ENCODE measurements around the gene BRI3BP.

BRI3BP gene

GRCh38 chr12:124993626-124994436 is at the start of gene BRI3BP:
Gene BRI3BP (plus strand): TSS chr12:124993645. CDS start chr12:124993791, 146 bp downstream.
- DNase-seq, result peak; percentile 85

GRCh38 chr12:124946447-124946793 is 47.0 kb upstream of the BRI3BP start:
- DNase-seq, result peak; percentile 52

- DNase-seq, result no peak
These were observed 46.4 kb upstream of the BRI3BP start for GRCh38 chr12:124947013-124947412.

- DNase-seq, result peak; percentile 53
These were observed 45.7 kb upstream of the BRI3BP start for GRCh38 chr12:124947561-124948398.

GRCh38 chr12:124949066-124949465 is 44.4 kb upstream of the BRI3BP start:
- DNase-seq, result no peak

GRCh38 chr12:124949779-124950728 is 43.4 kb upstream of the BRI3BP start:
- DNase-seq, result no peak

GRCh38 chr12:124952295-124952694 is 41.1 kb upstream of the BRI3BP start:
- no peak for DNase-seq

- peak; percentile 64 for DNase-seq
These were observed 40.6 kb upstream of the BRI3BP start for GRCh38 chr12:124952801-124953200.

- no peak for DNase-seq
These were observed 39.6 kb upstream of the BRI3BP start for GRCh38 chr12:124953689-124954405.

GRCh38 chr12:124954771-124955170 is 38.7 kb upstream of the BRI3BP start:
- no peak for DNase-seq

GRCh38 chr12:124956571-124956970 is 36.9 kb upstream of the BRI3BP start:
- peak; percentile 49 for DNase-seq

GRCh38 chr12:124961055-124961454 is 32.4 kb upstream of the BRI3BP start:
- DNase-seq, result no peak

- DNase-seq, result no peak
These were observed 30.2 kb upstream of the BRI3BP start for GRCh38 chr12:124963211-124963610.

- DNase-seq, result no peak
These were observed 29.2 kb upstream of the BRI3BP start for GRCh38 chr12:124964251-124964650.

GRCh38 chr12:124964836-124965462 is 28.5 kb upstream of the BRI3BP start:
- DNase-seq, result peak; percentile 52

- DNase-seq, result no peak
These were observed 26.3 kb upstream of the BRI3BP start for GRCh38 chr12:124967016-124967739.

GRCh38 chr12:124968656-124969055 is 24.8 kb upstream of the BRI3BP start:
- DNase-seq, result no peak

- DNase-seq, result no peak
These were observed 22.6 kb upstream of the BRI3BP start for GRCh38 chr12:124970647-124971402.

- no peak for DNase-seq
These were observed 21.8 kb upstream of the BRI3BP start for GRCh38 chr12:124971603-124972002.

GRCh38 chr12:124972211-124972610 is 21.2 kb upstream of the BRI3BP start:
- no peak for DNase-seq
